ENCODE data around the gene SLC25A24.
A peak's percentile ranks its signal among the peaks of the same experiment; 100 is the strongest.
"Not testable (repeated sequence)": the region's sequence is repeated elsewhere in the genome, so short reads cannot be mapped to it uniquely, and the experiment has no call there.

The SLC25A24 gene

DNA sequence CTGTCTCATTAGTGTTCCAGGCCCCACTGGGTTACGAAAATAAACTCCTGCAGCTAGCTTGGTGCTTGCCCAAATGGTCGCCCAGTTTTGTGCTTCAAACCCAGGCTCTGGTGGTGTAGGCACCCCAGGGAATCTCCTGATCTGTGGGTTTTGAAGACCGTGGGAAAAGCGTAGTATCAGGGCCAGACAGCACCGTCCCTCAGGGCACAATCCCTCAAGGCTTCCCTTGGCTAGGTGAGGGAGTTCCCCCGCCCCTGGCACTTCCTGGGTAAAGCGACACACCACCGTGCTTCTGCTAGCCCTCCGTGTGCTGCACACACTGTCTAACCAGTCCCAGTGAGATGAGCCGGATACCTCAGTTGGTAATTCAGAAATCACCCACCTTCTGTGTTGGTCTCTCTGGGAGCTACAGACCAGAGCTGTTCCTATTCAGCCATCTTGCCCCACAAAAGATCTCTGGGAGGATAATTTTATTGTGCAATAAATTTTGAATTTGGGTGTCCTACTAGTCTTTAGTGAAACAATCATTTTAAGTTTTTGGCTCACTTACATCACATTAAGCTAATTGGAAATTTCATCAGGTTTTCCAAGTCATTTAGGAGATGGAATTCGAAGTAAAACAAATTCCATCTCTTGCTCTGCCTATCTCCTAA, 9.4 kb upstream of the SLC25A24 start:
- H3K9me3 Mint-ChIP-seq, result peaks cover 0 to 7% of the 10 kb centered on the region in 2 donors
- H3K27me3 Mint-ChIP-seq, result peaks cover 45% of the 10 kb centered on the region
- DNase-seq (no peak), ATAC-seq (peak; percentile 62)
- peaks cover 9% of the 10 kb centered on the region for H3K4me1 Mint-ChIP-seq
- peak overlapping the region in 1 of 2 donors; percentile 19 for H3K4me3 Mint-ChIP-seq
- H3K27ac Mint-ChIP-seq, result no peak overlapping the region

DNA sequence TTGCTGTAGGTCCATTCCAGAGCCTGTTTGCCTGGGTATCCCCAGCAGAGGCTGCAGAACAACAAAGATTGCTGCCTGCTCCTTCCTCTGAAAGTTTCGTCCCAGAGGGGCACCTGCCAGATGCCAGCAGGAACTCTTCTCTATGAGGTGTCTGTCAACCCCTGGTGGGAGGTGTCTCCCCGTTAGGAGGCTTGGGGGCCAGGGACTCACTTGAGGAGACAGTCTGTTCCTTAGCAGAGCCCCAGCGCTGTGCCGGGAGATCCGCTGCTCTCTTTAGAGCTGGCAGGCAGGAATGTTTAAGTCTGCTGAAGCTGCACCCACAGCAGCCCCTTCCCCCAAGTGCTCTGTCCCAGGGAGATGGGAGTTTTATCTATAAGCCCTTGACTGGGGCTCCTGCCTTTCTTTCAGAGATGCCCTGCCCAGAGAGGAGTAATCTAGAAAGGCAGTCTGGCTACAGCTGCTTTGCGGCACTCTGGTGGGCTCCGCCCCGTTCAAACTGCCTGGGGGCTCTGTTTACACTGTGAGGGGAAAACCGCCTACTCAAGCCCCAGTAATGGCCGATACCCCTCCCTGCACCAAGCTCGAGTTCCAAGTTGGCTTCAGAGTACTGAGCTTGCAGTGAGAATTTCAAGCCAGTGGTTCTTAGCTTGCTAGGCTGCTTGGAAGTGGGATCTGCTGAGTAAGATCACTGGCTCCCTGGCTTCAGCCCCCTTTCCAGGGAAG, 8.7 kb upstream of the SLC25A24 start:
- Mint-ChIP-seq H3K9me3 (peaks cover 0 to 13% of the 10 kb centered on the region in 2 donors), H3K27me3 (peaks cover 45% of the 10 kb centered on the region), H3K4me1 (peaks cover 9% of the 10 kb centered on the region), H3K27ac (peak overlapping the region in 1 of 2 donors; percentile 16), H3K4me3 (no peak overlapping the region)
- no peak for DNase-seq
- ATAC-seq, result no peak

DNA sequence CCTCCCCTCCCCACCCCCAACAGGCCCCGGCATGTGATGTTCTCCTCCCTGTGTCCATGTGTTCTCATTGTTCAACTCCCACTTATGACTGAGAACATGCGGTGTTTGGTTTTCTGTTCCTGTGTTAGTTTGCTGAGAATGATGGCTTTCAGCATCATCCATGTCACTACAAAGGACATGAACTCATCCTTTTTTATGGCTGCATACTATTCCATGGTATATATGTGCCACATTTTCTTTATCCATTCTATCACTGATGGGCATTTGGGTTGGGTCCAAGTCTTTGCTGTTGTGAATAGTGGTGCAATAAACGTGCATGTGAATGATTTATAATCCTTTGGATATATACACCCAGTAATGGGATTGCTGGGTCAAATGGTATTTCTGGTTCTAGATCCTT, 3.4 kb upstream of the SLC25A24 start:
- Mint-ChIP-seq H3K27me3 (peaks cover 18% of the 10 kb centered on the region), H3K4me1 (peaks cover 17% of the 10 kb centered on the region), H3K9me3 (peaks cover 0 to 16% of the 10 kb centered on the region in 2 donors)
- H3K27ac Mint-ChIP-seq, DNase-seq, ATAC-seq, H3K4me3 Mint-ChIP-seq: not testable (repeated sequence)

DNA sequence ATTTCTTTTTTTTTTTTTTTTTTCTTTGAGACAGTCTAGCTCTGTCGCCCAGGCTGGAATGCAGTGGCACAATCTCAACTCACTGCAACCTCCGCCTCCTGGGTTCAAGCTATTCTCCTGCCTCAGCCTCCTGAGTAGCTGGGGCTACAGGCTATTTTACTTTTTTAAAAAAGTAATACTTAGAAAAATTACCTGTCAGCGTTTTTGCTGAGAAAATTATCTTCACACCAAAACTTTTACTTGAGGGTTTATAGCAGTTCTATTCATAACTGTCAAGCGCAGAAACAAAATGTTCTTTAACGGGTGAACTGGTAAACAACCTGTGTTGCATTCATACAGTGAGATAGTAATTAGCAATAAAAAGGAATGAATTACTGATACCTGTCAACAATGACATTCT, 1.5 kb upstream of the SLC25A24 start:
- H3K27ac Mint-ChIP-seq, result no peak overlapping the region
- H3K4me1 Mint-ChIP-seq, result peaks cover 19% of the 10 kb centered on the region
- peaks cover 9% of the 10 kb centered on the region for H3K27me3 Mint-ChIP-seq
- peaks cover 0 to 16% of the 10 kb centered on the region in 2 donors for H3K9me3 Mint-ChIP-seq
- H3K4me3 Mint-ChIP-seq, result no peak overlapping the region
- ATAC-seq, result no peak
- no peak for DNase-seq

DNA sequence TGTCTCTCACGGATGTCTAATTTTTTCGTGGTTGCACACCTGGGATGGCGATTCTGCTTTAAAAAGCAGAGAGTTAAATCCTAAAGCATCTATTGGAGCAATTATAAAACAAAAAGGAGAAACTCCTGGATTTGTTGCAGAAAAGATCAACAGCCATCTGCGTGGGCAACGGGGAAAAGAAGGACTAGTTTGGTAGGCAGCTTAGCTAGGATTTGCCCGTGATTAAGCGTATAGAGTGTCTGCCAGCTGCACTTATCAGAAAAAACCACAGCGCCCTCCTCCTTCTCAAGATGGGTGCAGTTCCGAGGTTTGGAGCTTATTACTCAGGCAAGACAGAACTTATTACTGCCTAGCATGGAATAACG, 526 bp upstream of the SLC25A24 start:
- DNase-seq, result peak; percentile 24
- H3K4me1 Mint-ChIP-seq, result peaks cover 19% of the 10 kb centered on the region
- peak overlapping the region; percentile 86 to 95 for H3K4me3 Mint-ChIP-seq
- peak; percentile 55 for ATAC-seq
- H3K27ac Mint-ChIP-seq, result peak overlapping the region; percentile 47 to 91
- H3K9me3 Mint-ChIP-seq, result peaks cover 0 to 16% of the 10 kb centered on the region in 2 donors
- peaks cover 9% of the 10 kb centered on the region for H3K27me3 Mint-ChIP-seq

DNA sequence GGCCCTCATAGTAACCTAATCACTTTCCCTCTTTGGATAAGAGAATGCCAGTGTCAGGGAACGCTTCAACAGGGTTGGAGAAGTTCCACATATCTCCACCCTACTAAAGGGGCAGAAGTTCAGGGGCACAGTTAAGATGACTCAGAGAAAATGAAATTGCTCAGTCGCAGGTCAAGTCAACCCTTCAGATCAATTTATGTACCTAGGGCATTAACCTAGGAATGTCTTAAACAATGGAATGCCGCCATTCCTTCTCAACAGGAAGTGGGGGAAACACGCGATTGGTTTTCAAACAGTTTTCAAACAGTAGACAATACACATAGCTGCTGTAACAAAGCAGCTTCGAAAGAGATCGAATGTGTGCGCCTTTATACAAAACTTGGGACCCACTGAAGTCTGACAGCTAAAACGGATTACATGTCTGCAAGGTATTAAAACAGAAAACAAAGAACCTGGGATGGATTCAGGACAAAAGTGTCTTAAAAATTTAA, 897 bp downstream of the SLC25A24 start:
- H3K27ac Mint-ChIP-seq, result no peak overlapping the region
- H3K4me1 Mint-ChIP-seq, result peaks cover 19% of the 10 kb centered on the region
- DNase-seq, result no peak
- no peaks in the 10 kb centered on the region for H3K27me3 Mint-ChIP-seq
- peaks cover 0 to 6% of the 10 kb centered on the region in 2 donors for H3K9me3 Mint-ChIP-seq
- ATAC-seq, result no peak
- H3K4me3 Mint-ChIP-seq, result peak overlapping the region; percentile 86 to 95

DNA sequence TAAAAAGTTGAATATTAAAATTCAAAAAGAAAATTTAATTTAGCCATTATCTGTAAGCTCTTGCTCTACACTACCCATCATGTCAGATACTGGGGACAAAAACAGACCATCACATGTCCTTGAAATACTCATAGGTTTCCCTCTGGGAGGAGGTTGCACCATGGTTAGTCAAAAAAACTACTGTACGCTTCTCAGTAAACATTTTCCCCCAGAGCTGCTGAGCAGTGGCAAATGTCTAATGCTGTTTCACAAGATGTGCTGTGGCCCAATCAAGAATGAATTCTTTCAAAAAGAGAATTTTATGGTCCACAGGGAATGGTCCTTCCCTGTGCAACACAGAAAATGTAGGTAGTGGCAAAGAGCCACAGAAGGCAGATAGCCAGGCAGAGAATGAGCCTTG, 6.1 kb downstream of the SLC25A24 start:
- Mint-ChIP-seq H3K9me3 (peaks cover 5 to 14% of the 10 kb centered on the region in 2 donors), H3K4me1 (peaks cover 26% of the 10 kb centered on the region), H3K27me3 (no peaks in the 10 kb centered on the region), H3K4me3 (no peak overlapping the region), H3K27ac (no peak overlapping the region)
- ATAC-seq (no peak), DNase-seq (no peak)

DNA sequence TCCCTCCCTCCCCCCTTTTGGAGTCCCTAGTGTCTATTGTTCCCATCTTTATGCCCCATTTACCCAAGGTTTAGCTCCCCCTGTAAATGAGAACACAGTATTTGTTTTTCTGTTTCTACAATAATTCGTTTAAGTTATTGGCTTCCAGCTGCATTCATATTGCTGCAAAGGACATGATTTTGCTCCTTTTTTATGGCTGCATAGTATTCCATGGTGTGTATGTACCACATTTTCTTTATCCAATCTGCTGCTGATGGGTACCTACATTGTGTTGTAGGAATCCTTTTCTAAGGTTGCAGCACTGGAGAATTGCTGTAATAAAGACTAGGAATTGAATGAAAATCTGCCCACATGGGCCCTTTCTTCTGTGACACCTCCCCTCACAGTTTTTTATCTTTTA, 6.8 kb downstream of the SLC25A24 start:
- Mint-ChIP-seq H3K27me3 (no peaks in the 10 kb centered on the region), H3K4me3 (no peak overlapping the region), H3K9me3 (peaks cover 5 to 14% of the 10 kb centered on the region in 2 donors), H3K27ac (no peak overlapping the region), H3K4me1 (peaks cover 26% of the 10 kb centered on the region)
- DNase-seq (no peak), ATAC-seq (no peak)

DNA sequence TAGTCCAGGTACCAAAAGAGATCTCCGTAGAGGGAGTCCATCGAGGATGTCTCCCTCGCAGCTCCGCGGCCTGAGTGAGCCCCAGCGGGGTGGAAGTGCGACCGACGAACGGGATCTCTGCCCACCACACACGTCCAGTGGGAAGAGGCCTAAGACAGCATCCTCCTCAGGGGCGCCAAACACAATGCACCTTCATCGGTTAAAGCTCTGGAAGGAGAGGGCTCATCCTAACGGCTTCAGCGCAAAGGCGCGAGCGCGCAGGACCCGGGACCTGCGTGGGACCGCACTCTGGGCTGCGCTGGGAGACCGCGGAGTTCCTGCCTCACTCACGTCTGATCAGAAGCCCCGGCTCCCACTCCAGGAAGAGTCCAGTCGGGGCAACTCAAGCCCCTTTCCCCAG, 7.6 kb downstream of the SLC25A24 start:
- H3K4me3 Mint-ChIP-seq, result no peak overlapping the region
- peaks cover 9 to 22% of the 10 kb centered on the region in 2 donors for H3K9me3 Mint-ChIP-seq
- ATAC-seq, result no peak

DNA sequence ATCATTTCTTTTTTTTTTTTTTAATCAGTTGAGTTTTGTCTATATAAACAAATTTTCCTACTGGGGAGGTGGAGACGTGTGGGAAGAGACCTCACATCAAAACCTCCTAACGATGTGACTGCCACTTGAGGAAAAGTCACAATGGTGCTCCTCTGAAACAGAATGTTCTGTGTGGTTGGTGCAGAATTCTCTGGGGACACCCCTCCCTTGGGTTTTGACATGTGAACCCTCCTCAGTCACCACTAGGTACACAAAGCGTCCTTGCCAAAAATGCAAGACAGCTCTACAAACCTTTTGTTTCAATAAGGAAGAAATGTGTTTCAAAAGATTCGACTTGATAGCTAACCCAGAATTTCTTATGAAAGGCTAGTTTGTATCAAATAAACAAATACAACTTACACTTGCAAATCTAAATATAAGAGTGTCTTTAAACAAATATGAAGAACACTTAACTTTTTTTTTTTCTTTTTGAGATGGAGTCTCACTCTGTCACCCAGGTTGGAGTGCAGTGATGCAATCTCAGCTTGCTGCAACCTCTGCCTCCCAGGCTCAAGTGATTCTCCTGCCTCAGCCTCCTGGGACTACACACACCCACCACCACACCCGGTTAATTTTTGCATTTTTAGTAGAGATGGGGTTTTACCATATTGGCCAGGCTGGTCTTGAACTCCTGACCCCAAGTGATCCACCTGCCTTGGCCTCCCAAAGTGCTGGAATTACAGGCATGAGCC, 9.3 kb downstream of the SLC25A24 start:
- no peak for ATAC-seq
- peaks cover 9 to 22% of the 10 kb centered on the region in 2 donors for H3K9me3 Mint-ChIP-seq
- H3K4me3 Mint-ChIP-seq, result no peak overlapping the region
- H3K27ac Mint-ChIP-seq, result peak overlapping the region in 1 of 2 donors; percentile 52
- no peak for DNase-seq
- peaks cover 26% of the 10 kb centered on the region for H3K4me1 Mint-ChIP-seq
- no peaks in the 10 kb centered on the region for H3K27me3 Mint-ChIP-seq

More for the DNA sequence above, 7.6 kb downstream of the SLC25A24 start:
- Mint-ChIP-seq H3K4me1 (peaks cover 26% of the 10 kb centered on the region), H3K27ac (no peak overlapping the region), H3K27me3 (no peaks in the 10 kb centered on the region)
- no peak for DNase-seq

DNA sequence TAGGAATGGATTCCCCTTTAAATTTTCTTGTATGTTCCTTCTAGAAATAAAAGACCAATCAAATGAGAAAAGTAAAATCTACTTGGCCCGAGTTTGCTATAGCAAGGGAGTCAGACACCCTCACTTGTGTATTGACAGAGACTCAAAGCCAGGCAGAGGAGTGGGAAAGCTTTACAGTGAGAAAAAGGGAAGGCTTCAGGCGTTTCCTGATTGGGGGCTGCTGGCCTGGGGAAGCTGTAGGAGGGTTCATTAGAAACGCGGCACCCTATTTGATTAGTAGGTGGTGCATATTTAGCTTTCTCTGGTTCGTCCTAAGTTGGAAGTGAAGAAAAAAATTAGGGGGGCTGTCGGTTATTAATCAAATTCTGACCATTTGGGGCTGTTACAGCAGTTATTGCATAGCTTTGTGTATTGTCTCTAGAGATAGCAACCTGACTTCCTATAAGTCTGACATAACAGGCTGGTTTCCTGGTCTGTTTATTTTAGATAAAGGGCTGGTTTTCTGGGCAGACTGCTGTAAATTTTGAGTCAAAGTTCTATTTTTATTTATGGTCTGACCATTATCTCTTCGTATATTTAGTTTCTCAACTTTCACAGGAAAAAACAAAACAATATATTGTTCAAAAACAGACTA, 10.0 kb downstream of the SLC25A24 start:
- Mint-ChIP-seq H3K27me3 (no peaks in the 10 kb centered on the region), H3K9me3 (peaks cover 9 to 22% of the 10 kb centered on the region in 2 donors), H3K4me3 (no peak overlapping the region), H3K27ac (no peak overlapping the region), H3K4me1 (peaks cover 26% of the 10 kb centered on the region)
- DNase-seq (no peak), ATAC-seq (no peak)

DNA sequence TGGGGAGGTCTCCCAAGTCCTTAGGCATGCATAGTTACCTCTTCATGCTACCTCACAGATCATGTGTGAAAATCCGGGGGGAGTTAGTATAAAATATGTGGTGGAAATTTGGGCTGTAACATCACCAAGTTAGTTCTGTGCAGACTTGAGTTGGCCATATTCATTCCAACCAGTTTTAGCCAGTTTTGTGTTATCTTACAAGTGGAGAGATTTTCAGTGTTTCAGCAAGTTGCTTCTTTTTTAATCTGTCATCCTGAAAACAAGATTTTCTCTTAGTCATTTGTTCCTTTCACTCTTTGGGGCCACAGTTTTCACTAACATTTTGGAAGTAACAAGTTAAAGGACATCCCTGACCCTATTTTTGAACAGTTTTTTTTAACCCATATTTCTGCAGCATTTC, 11.3 kb downstream of the SLC25A24 start:
- no peak for ATAC-seq
- H3K4me3 Mint-ChIP-seq, result no peak overlapping the region

DNA sequence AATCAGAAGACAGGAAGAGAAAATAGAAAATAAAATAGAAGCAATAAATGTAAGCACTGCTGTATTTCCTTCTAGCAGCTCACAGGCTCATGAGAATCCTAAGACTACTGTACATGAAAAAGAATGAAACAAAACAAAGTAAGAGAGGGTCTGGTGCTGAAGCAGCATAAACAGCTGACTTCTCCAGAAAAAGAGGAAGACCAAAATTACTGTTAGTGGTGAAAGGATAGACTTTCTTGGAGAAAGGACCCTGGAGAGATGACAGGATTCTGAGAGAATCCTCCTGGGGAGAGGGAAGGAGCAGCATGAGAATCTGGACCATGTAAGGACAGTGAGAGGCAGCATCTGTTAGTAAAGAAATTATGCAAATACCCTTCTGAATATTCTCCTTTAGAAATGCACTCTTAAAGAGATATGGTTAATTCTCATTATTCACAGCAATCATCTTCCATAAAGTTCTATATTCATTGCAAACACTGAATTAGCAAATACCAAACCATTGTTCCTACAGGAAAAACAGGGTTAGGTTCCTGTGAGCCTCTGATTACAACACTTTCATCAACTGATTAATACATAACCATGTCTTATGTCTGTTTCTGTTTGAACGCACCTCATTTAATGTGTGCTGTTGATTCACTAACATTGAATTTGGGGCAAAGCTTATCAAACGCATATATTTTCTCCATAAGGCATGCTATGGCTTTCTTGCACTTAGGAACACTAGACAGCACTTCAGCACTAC, 17.0 kb downstream of the SLC25A24 start:
- DNase-seq (no peak), ATAC-seq (no peak)
- no peak overlapping the region for H3K4me3 Mint-ChIP-seq
- H3K27me3 Mint-ChIP-seq, result no peaks in the 10 kb centered on the region
- peaks cover 4 to 15% of the 10 kb centered on the region in 2 donors for H3K9me3 Mint-ChIP-seq
- H3K27ac Mint-ChIP-seq, result peak overlapping the region in 1 of 2 donors; percentile 34
- H3K4me1 Mint-ChIP-seq, result peaks cover 17% of the 10 kb centered on the region

More for the DNA sequence above, 11.3 kb downstream of the SLC25A24 start:
- Mint-ChIP-seq H3K27me3 (no peaks in the 10 kb centered on the region), H3K9me3 (peaks cover 9 to 22% of the 10 kb centered on the region in 2 donors), H3K27ac (no peak overlapping the region), H3K4me1 (peaks cover 26% of the 10 kb centered on the region)
- no peak for DNase-seq

DNA sequence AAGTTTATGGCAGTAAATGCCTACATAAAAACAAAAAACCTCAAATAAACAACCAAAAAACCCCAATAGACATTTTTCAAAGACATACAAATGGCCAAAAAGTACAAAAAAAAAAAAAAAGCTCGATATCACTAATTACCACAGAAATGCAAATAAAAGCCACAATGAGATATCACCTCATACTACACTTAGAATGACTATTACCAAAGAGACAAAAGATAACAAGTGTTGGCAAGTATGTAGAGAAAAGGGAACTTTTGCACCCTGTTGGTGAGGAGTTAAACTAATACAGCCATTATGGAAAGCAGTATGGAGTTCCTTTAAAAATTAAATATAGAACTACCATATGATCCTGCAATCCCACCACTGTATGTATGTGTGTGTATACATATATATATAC, 21.1 kb downstream of the SLC25A24 start:
- no peak overlapping the region for H3K27ac Mint-ChIP-seq

DNA sequence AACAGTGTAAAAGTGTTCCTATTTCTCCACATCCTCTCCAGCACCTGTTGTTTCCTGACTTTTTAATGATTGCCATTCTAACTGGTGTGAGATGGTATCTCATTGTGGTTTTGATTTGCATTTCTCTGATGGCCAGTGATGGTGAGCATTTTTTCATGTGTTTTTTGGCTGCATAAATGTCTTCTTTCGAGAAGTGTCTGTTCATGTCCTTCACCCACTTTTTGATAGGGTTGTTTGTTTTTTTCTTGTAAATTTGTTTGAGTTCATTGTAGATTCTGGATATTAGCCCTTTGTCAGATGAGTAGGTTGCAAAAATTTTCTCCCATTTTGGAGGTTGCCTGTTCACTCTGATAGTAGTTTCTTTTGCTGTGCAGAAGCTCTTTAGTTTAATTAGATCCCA, 37.7 kb downstream of the SLC25A24 start:
- not testable (repeated sequence) for H3K27ac Mint-ChIP-seq, H3K9me3 Mint-ChIP-seq, DNase-seq, H3K4me3 Mint-ChIP-seq, ATAC-seq, H3K27me3 Mint-ChIP-seq, H3K4me1 Mint-ChIP-seq

More for the DNA sequence above, 21.1 kb downstream of the SLC25A24 start:
- peaks cover 17% of the 10 kb centered on the region for H3K4me1 Mint-ChIP-seq
- no peak for DNase-seq
- no peak overlapping the region for H3K4me3 Mint-ChIP-seq
- H3K27me3 Mint-ChIP-seq, result no peaks in the 10 kb centered on the region
- no peak for ATAC-seq
- H3K9me3 Mint-ChIP-seq, result peaks cover 6 to 10% of the 10 kb centered on the region in 2 donors

All from stimulated activated naive CD8-positive, alpha-beta T cell treated with anti-CD3 and anti-CD28 coated beads, Interleukin-15, amount 100 ng/mL, for 72 hours (primary cell).